CD4-positive, alpha-beta T cell treated with Interleukin-1 beta for 1 hour (primary cell): ENCODE results near the gene FUCA1.
"Not testable (repeated sequence)": the region's sequence is repeated elsewhere in the genome, so short reads cannot be mapped to it uniquely, and the experiment has no call there.

ENCODE experiments used
- DNase-seq, 2 donors: peaks; one replicate each; pipeline ENCODE4 v3.0.0-alpha.2; 2020 to 2022

Gene FUCA1

DNA sequence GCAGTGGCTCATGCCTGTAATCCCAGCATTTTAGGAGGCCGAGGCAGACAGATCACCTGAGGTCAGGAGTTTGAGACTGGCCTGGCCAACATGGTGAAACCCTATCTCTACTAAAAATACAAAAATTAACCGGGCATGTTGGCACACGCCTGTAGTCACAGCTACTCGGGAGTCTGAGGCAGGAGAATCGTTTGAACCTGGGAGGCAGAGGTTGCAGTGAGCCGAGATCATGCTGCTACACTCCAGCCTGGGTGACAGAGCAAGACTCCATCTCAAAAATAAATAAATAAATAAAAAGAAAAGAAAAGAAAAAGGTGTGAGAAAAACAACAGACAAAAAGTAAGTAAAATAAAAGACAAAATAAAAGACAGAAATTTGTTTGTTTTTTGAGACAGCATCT lies 33.9 kb downstream of the FUCA1 start:
- DNase-seq = not testable (repeated sequence)

DNA sequence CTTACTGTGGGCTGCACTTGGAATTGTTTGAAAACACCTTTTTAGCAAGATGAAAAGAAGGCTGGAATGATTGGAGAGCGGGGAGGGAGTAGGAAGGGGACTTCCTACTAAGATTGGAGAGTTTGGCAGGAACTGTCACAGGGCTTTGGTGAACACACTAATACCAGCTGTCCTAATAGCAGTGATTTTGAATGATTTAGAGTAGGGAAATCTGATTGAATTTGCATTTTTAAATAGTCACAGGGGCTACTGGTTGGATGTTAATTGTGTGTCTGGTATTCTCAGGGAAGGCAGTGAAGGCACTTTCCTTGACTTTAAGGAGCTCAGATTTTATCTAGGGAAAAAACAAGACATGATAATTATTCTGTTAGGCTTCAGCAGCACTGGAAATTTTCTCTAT lies 40.4 kb downstream of the FUCA1 start:
- no peak for DNase-seq

DNA sequence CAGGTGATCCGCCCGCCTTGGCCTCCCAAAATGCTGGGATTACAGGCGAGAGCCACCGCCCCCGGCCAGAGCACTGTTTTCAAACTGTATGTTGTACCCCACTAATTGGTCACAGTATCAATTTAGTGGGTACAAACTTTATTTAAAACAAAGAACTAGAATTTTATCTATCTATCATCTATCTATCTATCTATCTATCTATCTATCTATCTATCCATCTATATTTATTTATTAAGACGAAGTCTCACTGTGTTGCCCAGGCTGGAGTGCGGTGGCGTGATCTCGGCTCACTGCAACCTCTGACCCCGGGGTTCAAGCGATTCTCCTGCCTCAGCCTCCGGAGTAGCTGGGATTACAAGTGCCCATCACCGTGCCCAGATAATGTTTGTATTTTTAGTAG lies 41.5 kb downstream of the FUCA1 start:
- DNase-seq = not testable (repeated sequence)

DNA sequence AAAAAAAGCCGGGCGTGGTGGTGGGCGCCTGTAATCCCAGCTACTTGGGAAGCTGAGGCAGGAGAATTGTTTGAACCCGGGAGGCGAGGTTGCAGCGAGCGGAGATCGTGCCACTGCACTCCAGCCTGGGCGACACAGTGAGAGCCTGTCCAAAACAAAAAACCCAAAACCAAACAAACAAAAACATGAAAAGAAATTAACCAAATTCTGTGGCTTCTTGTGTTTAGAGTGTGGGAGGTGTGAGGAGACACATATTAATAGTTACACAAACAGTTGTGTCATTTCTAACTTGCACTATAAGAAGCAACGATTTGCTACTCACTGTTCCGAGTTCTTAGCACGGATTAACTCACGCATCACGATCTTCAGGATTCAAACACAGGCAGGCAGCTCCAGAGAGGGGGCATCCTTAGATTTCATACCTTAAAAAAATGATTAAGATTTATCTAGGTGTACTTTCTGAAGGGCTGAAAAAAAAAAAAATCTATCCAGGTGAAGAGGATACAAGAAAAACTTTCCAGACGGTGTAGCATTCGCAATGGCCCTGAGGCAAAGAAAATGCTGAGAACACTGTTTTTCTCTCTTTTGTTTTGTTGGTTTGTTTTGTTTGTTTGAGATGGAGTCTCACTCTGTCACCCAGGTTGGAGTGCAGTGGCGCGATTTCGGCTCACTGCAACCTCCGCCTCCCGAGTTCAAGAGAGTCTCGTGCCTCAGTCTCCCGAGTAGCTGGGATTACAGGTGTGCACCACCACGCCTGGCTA lies 42.1 kb downstream of the FUCA1 start:
- no peak for DNase-seq

DNA sequence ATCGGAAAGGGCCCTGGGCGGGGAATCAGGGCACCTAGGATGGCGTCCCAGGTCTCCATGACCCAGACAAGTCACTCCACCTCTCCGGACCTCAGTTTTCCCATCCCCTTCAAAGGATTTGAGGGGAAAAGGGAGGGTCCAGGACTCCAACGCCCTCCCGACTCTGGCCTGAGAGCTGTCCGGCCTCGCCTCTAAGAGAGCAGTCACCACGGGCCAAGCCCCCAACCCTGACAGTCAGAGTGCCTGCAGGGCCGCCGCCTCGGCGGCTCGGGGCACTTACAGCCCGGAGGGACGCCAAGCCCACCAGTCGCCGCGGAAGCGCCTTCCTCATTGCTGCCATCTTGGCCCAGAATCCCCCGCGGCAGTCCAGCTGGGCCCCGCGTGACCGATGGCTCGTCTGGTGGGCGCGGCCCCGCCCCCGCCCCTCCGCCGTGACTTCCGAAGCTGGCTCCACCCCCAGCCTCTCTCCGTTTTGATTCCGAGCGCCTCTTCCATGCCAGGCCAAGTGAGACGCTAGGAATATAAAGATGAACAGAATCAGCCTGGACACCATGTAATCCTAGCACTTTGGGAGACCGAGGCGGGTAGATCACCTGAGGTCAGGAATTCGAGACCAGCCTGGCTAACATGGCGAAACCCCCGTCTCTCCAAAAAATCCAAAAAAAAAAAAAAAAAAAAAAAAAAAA lies 42.9 kb downstream of the FUCA1 start, which contains the start of gene HMGCL:
HMGCL (minus strand) TSS at position 354 of the 686 bp plus-strand sequence; CDS start at position 340, 14 bp downstream.
- peak; percentile 88 for DNase-seq

DNA sequence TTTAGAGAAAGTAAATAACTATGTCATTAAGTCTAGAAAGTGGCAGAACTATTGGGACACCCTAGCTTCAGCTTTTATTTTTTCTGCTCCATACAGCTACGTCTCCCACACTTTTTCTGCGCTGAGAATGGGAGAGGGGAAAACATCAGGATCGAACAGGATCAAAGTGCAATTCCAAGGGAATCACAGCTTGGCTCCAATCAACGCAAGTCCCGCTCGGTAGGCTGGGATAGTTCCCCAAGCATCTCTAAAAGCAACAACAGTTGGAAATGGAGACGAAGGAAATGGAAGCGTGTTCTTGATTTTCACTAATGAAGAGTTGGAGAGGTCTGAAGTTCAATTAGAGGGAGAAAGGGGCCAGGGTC lies 43.4 kb downstream of the FUCA1 start:
- no peak for DNase-seq

DNA sequence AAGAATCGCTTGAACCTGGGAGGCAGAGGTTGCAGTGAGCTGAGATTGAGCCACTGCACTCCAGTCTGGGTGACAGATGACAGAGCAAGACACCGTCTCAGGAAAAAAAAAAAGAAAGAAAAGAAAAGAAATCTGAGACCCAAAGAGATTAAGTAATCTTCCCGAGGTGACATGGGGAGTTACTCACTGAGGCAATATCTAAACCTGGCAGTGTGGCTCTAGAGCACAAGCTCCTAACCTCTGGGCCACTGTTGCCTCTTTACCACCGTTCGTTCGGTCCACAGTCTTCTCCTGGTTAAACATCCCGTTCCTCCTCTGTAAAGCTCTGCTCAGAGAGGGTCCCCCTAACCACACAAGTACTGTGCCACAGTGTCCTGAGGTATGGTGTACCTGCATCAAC lies 44.3 kb downstream of the FUCA1 start:
- no peak for DNase-seq

DNA sequence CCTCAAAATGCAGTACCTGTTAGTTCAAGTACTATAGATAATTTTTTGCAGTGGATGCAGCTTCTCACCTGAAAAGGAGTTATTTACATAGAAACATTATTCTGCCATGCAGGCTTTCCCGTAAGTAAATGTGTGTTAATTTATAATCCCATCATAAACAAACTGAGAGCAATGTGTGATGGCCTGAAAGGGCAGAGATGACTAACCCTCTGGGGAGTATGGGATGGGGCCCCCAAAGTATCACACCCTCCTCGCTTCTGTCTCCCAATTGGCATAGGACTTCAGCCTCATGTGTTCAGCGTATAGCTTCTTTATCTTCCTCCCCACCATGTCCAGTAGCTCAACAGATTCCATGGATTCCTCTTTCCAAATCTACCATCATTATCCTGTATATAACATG lies 50.5 kb downstream of the FUCA1 start:
- no peak for DNase-seq

DNA sequence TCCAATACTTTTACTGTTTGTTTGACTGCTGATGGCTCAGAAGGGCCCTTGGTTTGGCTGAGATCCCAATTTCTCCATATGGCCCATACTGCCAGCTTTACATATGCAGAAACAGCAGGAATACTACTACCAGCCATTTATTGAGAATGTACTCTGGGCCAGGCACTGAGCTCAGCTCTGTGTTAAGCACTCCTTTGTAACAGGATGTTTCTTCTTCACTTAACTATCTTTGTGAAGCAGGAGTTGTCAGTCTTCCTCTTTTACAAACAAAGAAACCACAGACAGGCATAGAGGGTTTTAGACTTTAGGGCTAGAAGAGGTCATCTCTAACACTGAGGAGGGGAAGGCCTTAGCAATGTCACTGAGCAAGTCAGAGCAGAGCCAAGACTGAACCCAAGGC lies 51.2 kb downstream of the FUCA1 start:
- DNase-seq = no peak

DNA sequence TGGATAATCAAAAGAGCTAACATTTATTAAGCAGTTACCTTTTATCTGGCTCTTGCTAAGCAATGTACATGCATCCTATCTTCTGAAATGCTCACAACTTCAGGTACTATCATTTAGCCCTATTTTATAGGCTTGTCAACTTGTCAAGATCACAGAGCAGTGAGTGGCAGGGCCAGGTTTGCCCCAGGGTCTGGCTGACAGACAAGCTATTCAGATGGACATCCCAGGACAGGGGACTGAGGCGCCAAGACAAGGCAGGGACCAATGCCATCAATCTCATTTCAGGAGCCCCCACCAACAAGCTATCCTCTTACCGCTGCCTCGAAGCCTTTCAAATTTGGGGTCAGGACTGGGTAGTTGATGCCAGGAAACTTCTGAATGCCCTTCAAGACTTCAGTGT lies 51.7 kb downstream of the FUCA1 start:
- no peak for DNase-seq

DNA sequence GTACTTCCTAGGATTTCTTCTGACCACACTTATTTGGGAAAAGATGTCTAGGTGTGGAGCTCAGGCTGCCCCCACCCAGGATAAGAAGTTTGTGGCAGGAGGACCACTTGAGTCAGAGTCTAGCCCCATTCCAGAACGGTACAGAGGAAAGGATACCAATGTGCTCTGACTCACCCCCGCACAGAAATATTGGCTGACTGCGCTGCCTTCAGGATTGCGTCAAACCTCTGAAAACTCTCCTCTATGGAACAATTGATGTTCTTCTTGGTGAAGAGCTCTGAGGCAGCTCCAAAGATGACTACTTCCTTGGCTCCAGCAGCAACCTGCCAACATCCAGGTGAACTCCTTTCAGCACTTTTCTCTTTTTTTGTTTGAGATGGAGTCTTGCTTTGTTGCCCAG lies 54.1 kb downstream of the FUCA1 start:
- no peak for DNase-seq

DNA sequence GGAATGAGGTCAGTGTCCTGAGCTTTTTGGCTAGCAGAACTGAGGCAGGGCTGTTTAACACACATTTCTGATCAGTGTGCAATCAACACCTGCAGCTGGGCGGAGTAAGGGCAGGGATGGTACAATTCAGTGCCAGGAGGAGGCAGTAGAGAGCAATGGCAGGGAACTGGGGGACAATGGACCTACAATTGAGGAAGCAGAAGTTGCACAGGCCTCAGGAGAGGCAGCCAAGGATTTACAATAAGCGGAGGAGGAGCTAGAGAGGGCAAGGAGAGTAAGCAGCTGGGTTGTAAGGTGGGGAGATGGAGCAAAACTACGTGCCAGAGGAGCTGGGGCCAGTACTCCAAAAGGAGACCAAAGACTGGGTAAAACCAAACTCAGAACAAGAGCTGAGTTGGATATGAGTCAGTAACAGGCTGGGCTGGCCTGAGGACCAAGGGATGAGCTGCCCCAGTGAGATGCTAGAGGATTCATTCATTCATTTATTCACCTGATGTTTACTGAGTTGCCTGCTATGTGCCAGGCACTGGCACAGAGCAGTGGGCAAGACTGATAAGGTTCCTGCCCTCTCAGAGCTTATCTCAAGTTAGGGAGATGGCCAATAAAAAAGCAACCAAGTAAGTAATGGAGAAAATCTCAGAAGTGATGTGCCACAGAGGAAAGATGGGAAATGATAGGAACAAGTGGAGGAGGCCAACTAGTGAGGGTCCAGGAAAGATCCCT lies 57.1 kb downstream of the FUCA1 start:
- peak; percentile 70 to 76 for DNase-seq

DNA sequence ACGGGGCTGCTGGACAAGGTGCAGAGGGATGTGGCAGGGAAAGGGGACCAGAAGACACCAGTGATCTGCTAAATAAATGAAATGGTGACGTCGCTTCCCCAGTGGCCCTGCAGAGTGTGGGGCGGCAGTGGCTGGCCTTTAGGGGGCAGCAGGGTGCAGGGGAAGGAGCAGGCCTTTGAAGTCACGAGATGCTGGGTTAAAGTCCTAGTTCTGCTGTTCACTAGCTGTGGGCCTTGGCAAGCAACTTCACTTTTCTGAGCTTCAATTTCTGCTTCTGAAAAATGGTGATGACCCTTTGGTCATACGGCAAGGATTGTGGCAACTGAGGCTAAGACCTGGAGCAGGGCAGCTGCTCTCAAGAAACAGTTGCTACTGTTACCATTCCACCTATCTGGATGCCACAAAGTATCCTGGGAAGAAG lies 58.3 kb downstream of the FUCA1 start:
- peak; percentile 87 for DNase-seq

DNA sequence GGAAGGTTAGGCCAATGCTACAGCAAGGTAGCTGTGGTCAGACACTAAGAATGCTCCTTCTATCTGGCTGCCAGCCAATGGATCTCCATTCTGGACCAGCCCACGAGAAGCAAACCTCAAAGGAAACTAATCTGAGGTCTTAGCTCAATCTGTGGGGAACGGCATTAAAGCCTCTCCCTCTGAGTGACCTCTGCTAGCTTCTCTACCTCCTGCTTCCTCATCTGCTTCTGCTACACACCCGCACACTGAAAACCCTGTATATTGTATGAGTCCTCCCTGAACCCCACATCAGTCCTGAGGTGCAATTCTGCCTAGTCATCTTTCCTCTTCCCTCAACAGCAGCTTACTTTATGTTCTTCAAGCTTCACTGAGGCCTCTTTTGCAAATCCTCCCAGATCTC lies 60.6 kb downstream of the FUCA1 start:
- no peak for DNase-seq

DNA sequence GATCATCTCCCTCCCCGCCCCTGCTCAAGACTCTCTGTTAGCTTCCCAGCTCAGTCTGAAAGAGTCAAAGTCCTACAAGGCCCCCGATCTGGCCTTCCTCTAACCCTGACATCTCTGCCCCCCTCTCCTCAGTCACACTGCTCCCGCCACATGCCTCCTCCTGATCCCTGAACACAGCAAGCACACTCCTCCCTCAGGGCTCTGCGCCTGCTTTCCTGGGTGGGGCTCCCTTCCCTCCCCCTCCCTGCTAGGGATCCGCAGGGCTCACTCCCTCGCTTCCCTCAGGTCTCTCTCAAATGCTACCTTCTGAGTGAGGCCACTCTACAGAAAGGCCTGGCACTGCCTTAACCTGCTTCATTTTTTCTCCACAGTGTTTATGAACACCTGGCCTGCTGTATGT lies 61.8 kb downstream of the FUCA1 start:
- DNase-seq = no peak

DNA sequence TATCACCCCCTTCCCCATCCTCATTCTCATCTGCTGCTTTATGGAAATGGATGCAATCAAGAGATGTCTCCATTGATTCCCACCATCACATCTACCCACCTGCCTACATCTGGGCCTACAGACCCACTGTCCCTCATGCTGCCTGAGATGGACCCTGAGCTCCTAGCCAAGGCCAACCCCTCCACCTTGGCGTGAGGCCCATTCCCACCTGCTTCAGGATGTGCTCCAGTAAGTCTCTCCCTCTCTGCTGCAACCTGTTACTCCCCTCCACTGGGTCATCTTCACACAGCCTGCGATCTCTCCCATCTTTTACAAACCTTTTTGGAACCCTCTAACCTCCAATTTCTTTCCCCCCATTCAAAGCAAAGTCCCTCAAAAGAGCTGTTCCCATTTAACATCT lies 63.1 kb downstream of the FUCA1 start:
- no peak for DNase-seq

DNA sequence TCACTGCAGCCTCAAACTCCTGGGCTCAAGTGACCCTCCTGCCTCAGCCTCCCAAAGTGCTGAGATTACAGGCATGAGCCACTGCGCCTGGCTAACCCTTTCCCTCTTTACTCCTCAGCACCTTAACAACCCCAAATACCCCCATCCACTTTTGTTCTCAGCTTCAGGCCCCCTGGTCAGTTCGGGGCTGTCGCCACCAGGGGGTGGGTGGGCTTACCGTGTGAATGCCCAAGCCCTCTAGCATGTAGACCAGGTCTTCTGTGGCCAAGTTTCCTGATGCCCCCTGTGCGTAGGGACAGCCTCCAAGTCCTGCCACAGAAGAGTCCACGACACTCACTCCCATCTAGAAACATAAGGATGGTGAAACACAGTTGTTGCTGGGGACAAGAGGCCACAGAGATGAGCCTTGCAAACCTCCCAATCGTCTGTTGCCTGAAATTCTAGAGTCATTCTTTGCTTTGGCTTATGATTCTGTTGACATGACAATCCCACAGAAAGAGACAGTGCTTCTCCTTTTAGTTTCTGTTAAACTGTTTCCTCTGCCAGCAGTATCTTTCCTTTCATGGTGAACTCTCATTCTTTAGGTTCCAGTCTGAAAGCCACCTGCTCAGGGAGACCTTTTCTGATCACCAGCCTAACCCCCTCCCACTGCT lies 63.8 kb downstream of the FUCA1 start:
- no peak for DNase-seq

DNA sequence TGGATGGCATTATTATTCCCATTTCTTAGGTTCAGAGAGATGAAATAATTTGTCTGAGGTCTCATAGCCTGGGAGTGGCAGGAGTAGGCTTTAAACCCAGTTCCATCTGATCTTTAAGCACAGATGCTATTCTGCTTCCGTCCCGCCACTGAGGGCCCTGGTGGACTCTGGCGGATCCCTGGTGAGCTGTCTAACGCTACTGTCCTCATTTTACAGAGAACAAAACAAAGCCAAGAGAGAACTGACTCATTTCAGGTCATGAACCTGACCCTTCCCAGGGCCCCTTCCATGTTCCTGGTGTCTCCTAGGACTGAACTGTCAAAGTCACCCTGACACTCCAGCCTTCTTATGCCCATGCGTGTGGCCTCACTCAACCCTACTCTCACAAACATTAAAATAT lies 64.4 kb downstream of the FUCA1 start:
- no peak for DNase-seq

DNA sequence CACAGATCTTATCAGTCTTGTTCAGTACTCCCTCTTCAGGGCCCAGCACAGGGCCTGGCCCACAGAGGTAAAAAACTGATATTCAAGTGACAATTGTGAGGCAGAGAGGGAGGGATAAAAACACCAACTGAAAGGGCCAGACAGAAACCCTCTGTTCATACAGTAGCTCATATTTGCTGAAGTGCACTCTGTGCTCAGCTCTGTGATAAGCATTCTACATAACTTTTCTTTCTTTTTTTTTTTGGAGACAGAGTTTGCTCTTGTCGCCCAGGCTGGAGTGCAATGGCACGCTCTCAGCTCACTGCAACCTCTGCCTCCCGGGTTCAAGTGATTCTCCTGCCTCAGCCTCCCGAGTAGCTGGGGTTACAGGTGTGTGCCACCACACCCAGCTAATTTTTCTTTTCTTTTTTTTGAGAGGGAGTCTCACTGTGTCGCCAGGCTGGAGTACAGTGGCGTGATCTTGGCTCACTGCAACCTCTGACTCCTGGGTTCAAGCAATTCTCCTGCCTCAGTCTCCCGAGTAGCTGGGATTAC lies 65.2 kb downstream of the FUCA1 start:
- DNase-seq = not testable (repeated sequence)

DNA sequence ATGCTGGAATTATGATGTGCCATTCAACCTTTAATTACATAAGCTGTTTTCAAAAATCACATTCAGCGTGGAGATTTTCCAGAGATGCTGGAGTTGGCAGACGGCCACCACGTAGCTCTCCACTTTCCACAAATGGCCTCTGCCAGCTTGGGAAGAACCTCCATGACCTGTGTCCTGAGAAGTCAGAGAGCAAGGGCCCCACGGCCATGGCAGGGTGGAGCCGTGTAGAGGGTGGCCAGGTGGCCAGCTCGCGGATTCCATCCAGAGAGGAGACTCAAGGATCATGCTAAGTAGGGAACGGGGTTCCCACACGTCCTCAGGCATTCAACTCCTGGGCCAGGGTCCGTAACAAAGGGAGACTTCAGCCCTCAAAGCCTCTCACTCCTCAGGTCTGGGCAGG lies 66.2 kb downstream of the FUCA1 start:
- DNase-seq = no peak

DNA sequence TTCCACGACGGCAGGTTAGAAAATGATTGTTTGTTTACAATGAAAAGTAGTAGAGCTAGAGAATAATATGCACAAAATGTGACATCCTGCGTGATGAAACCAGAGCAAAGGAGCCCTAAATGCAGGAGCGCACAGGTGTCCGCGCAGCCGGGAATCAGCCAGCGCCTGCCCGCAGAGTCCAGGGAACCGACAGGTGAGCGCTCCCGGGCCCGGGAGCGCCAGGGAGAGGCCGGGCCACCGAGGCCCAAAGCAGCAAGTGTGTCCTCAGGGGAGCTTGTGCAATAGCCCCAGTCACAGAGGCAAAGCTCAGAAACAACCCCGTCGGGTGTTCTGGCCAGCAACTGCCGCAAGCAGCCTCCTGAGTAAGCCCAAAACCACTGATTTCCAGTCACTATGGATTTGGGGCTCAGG lies 66.7 kb downstream of the FUCA1 start:
- no peak for DNase-seq

DNA sequence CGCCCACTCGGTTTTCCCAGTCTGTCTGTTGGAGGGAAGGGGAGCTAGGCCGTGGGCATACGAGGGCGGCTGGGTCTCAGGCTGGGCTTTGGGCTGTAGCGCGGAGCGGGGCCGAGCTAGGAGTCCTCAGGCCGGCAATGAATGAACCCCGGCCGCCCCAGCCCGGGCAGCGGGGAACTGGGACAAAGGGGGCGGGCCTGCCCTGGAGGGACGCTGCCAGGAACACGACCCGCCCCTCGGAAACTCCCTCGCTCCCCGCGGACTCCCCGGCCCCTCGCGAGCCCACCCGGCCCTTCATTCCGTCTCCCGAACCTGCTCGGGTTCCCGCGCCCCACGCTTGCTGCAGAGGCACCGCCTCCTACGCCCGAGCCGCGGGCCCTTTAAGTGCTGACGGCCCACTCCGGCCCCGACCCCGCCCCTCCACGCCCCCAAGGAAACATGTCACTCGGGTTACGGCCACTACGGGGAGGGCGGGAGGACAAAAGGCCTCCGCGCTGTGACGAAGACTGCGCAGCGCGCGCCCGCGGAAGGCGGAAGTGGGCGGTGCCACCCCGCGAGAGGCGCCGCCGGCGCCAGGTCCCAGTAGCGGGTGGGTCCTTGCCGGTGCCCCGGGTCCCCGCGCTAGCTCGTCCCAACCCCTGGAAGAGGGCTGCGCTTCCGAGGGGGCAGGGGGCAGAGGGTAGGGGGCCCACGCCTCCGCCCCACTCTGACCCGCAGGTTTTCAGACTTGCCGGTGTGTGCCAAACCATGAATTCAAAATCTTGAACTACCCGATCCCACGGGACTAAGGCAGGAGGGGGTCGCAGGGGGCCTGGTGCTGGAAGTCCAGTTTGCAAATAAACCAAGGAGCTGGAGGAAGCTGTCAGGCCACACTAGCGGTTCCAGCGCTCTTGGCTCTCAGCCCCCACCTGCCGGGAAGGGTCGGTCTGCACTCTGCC lies 67.4 kb downstream of the FUCA1 start, which contains the start of gene GALE:
GALE (minus strand) TSS at position 355 of the 938 bp plus-strand sequence. CDS start 1,747 bp downstream, outside the sequence.
- DNase-seq = peak; percentile 97
